ENCODE measurements around the gene GFOD2. TPM values are rescaled to one million over a fixed set of nuclear protein-coding genes. Genes with fewer than 3 reads are reported as not detected.

GFOD2 gene
- total and polyA plus RNA-seq, 2 of the 8 experiments (the other 6 are each of a cell fraction or from before 2014, with no cell fraction given) = 21.4 to 33.2 TPM

DNA sequence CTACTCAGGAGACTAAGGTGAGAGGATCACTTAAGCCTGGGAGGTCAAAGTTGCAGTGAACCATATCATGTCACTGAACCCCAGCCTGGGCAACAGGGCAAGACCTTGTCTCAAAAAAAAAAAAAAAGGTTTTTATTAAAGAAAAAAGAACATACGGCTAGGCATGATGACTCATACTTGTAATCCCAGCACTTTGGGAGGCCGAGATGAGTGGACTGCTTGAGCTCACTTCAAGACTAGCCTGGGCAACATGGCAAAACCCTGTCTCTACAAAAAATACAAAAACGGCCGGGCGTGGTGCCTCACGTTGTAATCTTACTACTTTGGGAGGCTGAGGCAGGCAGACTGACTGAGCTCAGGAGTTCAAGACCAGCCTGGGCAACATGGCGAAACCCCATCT, 48.8 kb upstream of the GFOD2 start:
- Histone ChIP-seq H3K9me3 (ENCODE audit: insufficient read depth in 2 of 2, low read depth in 1 of 2, low read length in 1 of 2) (no peaks in the 10 kb centered on the region), H3K79me2 (ENCODE audit: control insufficient read depth in 1 of 2, insufficient read depth in 2 of 2, low read length in 2 of 2) (no peaks in the 10 kb centered on the region), H3K18ac (ENCODE audit: extremely low read depth, low read length) (no peak overlapping the region), H2AFZ (ENCODE audit: low read length) (no peak overlapping the region), H3K9ac (replicated peaks in 1 of 4; ENCODE audit: extremely low read depth in 1 of 4, low read depth in 3 of 4, low read length in 3 of 4) (no peak overlapping the region), H2BK5ac (ENCODE audit: low read depth, low read length) (no peak overlapping the region), H3K4me1 (replicated peaks in 1 of 4; ENCODE audit: control insufficient read depth in 3 of 4, insufficient read depth in 4 of 4, low read length in 3 of 4) (no peaks in the 10 kb centered on the region), H2BK20ac (ENCODE audit: low read length) (no peak overlapping the region), H3K36me3 (ENCODE audit: control insufficient read depth in 2 of 4, insufficient read depth in 4 of 4, low read length in 3 of 4) (no peaks in the 10 kb centered on the region), H4K91ac (replicated peaks; ENCODE audit: insufficient read length, low read length) (no peak overlapping the region), H2AK5ac (ENCODE audit: low read depth, low read length) (no peak overlapping the region), H3K79me1 (ENCODE audit: low read depth, low read length) (peaks cover 4% of the 10 kb centered on the region; the same call in 1 of the 2 replicates), H4K8ac (ENCODE audit: extremely low read depth, insufficient read depth, low read length) (no peak overlapping the region), H2BK15ac (ENCODE audit: low read length) (no peak overlapping the region), H2BK120ac (replicated peaks; ENCODE audit: low read depth, low read length) (no peak overlapping the region), H3K27ac (ENCODE audit: low read depth, low read length) (no peak overlapping the region), H3K4me2 (ENCODE audit: insufficient read depth in 1 of 2, low read depth in 2 of 2, low read length in 2 of 2) (no peak overlapping the region), H4K20me1 (replicated peaks in 1 of 2; ENCODE audit: control insufficient read depth in 1 of 2, insufficient read depth in 2 of 2, low read length in 2 of 2) (peaks cover 0 to 7% of the 10 kb centered on the region in 2 experiments), H3K23me2 (ENCODE audit: low read depth, low read length) (no peaks in the 10 kb centered on the region), H3K23ac (ENCODE audit: insufficient read length) (no peak overlapping the region), H3K27me3 (replicated peaks in 1 of 4; ENCODE audit: control insufficient read depth in 3 of 4, extremely low read depth in 1 of 4, insufficient read depth in 3 of 4, low read length in 3 of 4) (no peaks in the 10 kb centered on the region), H4K5ac (ENCODE audit: insufficient read length, low read depth, low read length) (no peak overlapping the region), H2BK12ac (ENCODE audit: low read depth, low read length) (no peak overlapping the region), H3K56ac (replicated peaks; ENCODE audit: insufficient read length, low read depth, low read length) (no peak overlapping the region), H3K4ac (replicated peaks; ENCODE audit: insufficient read length, low read depth, low read length) (no peak overlapping the region), H3K14ac (ENCODE audit: insufficient read length) (no peak overlapping the region), H3K4me3 (ENCODE audit: extremely low read depth in 1 of 4, insufficient read depth in 2 of 4, low read depth in 3 of 4, low read length in 4 of 4) (no peak overlapping the region)
- WGBS, 2 experiments (ENCODE audit: extremely low coverage in 1 of 2, insufficient coverage in 1 of 2, insufficient read length in 1 of 2, insufficient replicate concordance in 2 of 2, low coverage in 1 of 2, low lambda C conversion rate in 2 of 2, missing lambda C conversion rate in 1 of 2) = 91% methylated on average over 5 of the region's 7 CpGs; no CpG with 5 or more reads in 1 of the 2 experiments
- no peak for FAIRE-seq
- DNase-seq (ENCODE audit: low read depth in 1 of 2, low spot score in 2 of 2) = no peak
- POLR2A ChIA-PET (ENCODE audit: partially characterized antibody) = no interaction called here
- CTCF ChIA-PET (ENCODE audit: partially characterized antibody) = interaction anchor here (0.5 to 1.8 kb wide), 9 partner anchors 10 to 347 kb away, joined by 3 to 6 read pairs (median 3); no protein-coding TSS in a partner anchor
- TF ChIP-seq TCF12 (IDR thresholded peaks at IDR 0.05; ENCODE audit: low read depth, low read length) (no peak), CTCF (IDR thresholded peaks at IDR 0.05; ENCODE audit: control extremely low read depth in 1 of 3, insufficient read depth in 1 of 3, low read depth in 1 of 3, low read length in 3 of 3) (no peak), FOSL1 (IDR thresholded peaks at IDR 0.05; ENCODE audit: insufficient read depth, low read depth, low read length) (no peak), GTF2F1 (IDR thresholded peaks at IDR 0.05; ENCODE audit: borderline replicate concordance, low read depth, low read length) (no peak), SIRT6 (IDR thresholded peaks at IDR 0.05; ENCODE audit: low read length) (no peak), TBP (IDR thresholded peaks at IDR 0.05; ENCODE audit: low read depth, low read length) (no peak), MAFK (IDR thresholded peaks at IDR 0.05; ENCODE audit: low read depth, low read length) (no peak), SP1 (IDR thresholded peaks at IDR 0.05; ENCODE audit: low read depth, low read length) (no peak), RXRA (IDR thresholded peaks at IDR 0.05; ENCODE audit: insufficient read depth, low read depth, low read length) (no peak), HDAC6 (IDR thresholded peaks at IDR 0.05; ENCODE audit: low read depth, low read length) (no peak), KDM1A (IDR thresholded peaks at IDR 0.05; ENCODE audit: borderline replicate concordance, low read length) (no peak), ATF3 (IDR thresholded peaks at IDR 0.05; ENCODE audit: insufficient read depth, low read depth, low read length) (no peak)

Measured in H1 (cell line).